Measurements from ENCODE around the gene STK11. TPM values are rescaled to one million over a fixed set of nuclear protein-coding genes. Genes with fewer than 3 reads are reported as not detected.

STK11 gene
- total and polyA plus RNA-seq, 2 of the 4 experiments (the other 2 are of a cell fraction) = 39.3 to 42.8 TPM

DNA sequence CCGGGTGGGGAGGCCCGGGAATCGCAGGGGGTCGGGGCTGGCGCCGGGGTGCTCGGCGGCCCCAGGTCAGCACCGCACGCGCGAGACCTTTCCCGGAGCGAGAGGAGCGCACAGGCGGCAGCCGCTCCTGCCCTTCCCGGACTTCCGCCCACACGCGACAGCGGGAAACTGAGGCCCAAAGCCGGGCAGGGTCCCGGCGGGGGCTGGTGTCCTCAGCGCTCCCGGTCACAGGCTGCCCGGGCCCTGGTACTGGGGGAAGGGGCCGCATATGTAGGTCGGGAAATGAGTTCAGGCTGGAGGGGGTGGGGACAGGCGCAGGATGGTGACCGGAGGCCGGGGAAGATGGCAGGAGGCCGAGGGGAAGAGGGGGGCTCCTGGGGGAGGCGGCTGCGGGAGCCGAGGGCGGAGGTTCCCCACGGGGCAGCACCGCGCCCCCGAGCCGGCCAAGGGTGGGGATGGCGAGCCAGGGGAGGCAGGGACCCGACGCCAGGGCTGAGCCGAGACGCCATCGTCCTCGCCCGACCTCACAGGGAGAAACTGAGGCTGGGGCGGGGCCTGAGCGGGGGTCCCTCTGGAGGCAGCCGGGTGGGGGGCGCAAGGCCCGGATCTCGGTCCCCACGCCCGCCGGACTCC lies 31.6 kb downstream of the STK11 start:
- H3K9me1 ChIP-seq (ENCODE audit: insufficient read depth, low read length) = no peaks in the 10 kb centered on the region

More for the DNA sequence above, 31.6 kb downstream of the STK11 start:
- no peaks in the 10 kb centered on the region for H3K9me3 ChIP-seq (ENCODE audit: control insufficient read depth, insufficient read depth, low read length)
- no peak overlapping the region for H2BK20ac ChIP-seq (ENCODE audit: low read depth, low read length)
- peak overlapping the region; percentile 64 for H3K27ac ChIP-seq (ENCODE audit: insufficient read depth, low read length)
- peak overlapping the region; percentile 58 for H4K5ac ChIP-seq (ENCODE audit: low read depth, low read length)
- no peaks in the 10 kb centered on the region for H3K27me3 ChIP-seq (ENCODE audit: control insufficient read depth, insufficient read depth, low read length)
- H2AK9ac ChIP-seq (replicated peaks; ENCODE audit: low read depth, low read length, poor library complexity) = peak overlapping the region; percentile 97
- peaks cover 29% of the 10 kb centered on the region for H4K20me1 ChIP-seq (ENCODE audit: insufficient read depth, low read length)
- H3K36me3 ChIP-seq (ENCODE audit: control insufficient read depth, insufficient read depth, low read length) = peaks cover 29% of the 10 kb centered on the region; the same call in 1 of the 2 replicates
- peaks cover 31% of the 10 kb centered on the region for H3K4me1 ChIP-seq (ENCODE audit: control insufficient read depth, insufficient read depth, low read length)
- in situ Hi-C loops (cut with MboI; ENCODE audit: low sequenced_read_pairs) = no loop called here
- WGBS, 2 experiments (ENCODE audit: extremely low coverage in 2 of 2, insufficient read length in 1 of 2) = 2% methylated on average over 28 of the region's 60 CpGs; no CpG with 5 or more reads in 1 of the 2 experiments
- H2BK15ac ChIP-seq (ENCODE audit: low read depth, low read length) = no peak overlapping the region
- peak; percentile 8 for ATAC-seq (ENCODE audit: low read depth)
- H3K4me3 ChIP-seq (ENCODE audit: insufficient read depth, low read depth, low read length) = peak overlapping the region; percentile 94
- peak overlapping the region; percentile 95 for H3K4me2 ChIP-seq (ENCODE audit: low read depth, low read length)
- TF ChIP-seq MXI1 (IDR thresholded peaks at IDR 0.05; ENCODE audit: borderline replicate concordance, low read depth, low read length) (0 out of 2 replicates have a peak, but pooled peaks have one; percentile 32), RFX5 (IDR thresholded peaks at IDR 0.05; ENCODE audit: low read depth, low read length) (no peak), CHD1 (IDR thresholded peaks at IDR 0.05; ENCODE audit: low read depth, low read length) (peak; percentile 32; the same call in 1 of the 2 replicates)
- no peak overlapping the region for H2BK120ac ChIP-seq (ENCODE audit: low read depth, low read length)
- dilution Hi-C loops (cut with HindIII; ENCODE audit: low sequenced_read_pairs, unreplicated experiment) = no loop called here
- no peak for DNase-seq
- peak overlapping the region; percentile 93 for H3K9ac ChIP-seq (ENCODE audit: low read depth, low read length)
- peaks cover 11 to 34% of the 10 kb centered on the region in 2 experiments for H3K79me1 ChIP-seq (ENCODE audit: low read depth in 1 of 2, low read length in 2 of 2)
- peak overlapping the region; percentile 89 for H2AFZ ChIP-seq (replicated peaks; ENCODE audit: low read length, poor library complexity)
- peak overlapping the region; percentile 68 for H2BK5ac ChIP-seq (ENCODE audit: low read depth, low read length, poor library complexity, severe bottlenecking)
- H3K14ac ChIP-seq (replicated peaks; ENCODE audit: low read depth, low read length) = peak overlapping the region; percentile 84
- peak overlapping the region; percentile 66; the same call in 1 of the 2 replicates for H4K91ac ChIP-seq (ENCODE audit: insufficient read depth, low read depth, low read length)
- peak overlapping the region; percentile 49; the same call in 1 of the 2 replicates for H3K56ac ChIP-seq (ENCODE audit: extremely low read depth, insufficient read depth, low read length)
- peak overlapping the region; percentile 48 to 75; a peak in 2 of 4 replicates for H4K8ac ChIP-seq (ENCODE audit: low read depth in 2 of 2, low read length in 2 of 2)
- no TSS peak for BruUV-seq (replicated peaks)
- H2AK5ac ChIP-seq (ENCODE audit: low read depth, low read length) = peak overlapping the region; percentile 93
- H3K4ac ChIP-seq (ENCODE audit: low read depth, low read length) = peak overlapping the region; percentile 56
- no peak overlapping the region; the same call in 1 of the 2 replicates for H3K23ac ChIP-seq (ENCODE audit: low read depth, low read length)
- intact Hi-C loops (cut with micrococcal nuclease) = no loop called here
- CTCF ChIA-PET = no interaction called here
- POLR2A ChIA-PET (ENCODE audit: unreplicated experiment) = no interaction called here
- peak overlapping the region; percentile 15; the same call in 1 of the 2 replicates for H3K18ac ChIP-seq (ENCODE audit: low read depth, low read length)

Data from IMR-90 (cell line).